ENCODE data around the gene SYNPR. TPM values are rescaled to one million over a fixed set of nuclear protein-coding genes. Genes with fewer than 3 reads are reported as not detected.

SYNPR gene
- total RNA-seq, 2 experiments from 2014 or later = not detected

DNA sequence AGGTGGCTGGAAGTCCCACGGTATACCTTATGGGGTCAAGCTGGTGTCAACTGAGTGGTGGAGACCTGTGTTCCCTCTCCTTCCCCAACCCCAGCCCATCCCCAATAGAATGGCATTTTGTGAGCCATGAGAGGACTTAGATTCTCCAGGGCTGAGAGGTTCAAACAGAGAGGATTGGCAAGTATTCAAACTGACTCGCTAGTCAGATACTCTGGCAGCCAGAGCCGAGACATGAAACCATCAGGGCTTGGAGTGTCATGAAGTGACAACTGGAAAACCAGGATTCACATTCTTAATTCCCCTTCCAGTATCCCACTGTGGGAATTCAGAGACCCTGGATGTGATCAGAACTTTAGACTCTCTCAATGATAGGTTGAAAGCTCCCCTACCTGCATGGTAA lies 215.0 kb downstream of the SYNPR start:
- Histone ChIP-seq H3K27ac (ENCODE audit: low read depth, low read length, poor library complexity, severe bottlenecking) (no peak overlapping the region), H3K36me3 (ENCODE audit: insufficient read depth, low read length) (no peaks in the 10 kb centered on the region), H3K79me2 (ENCODE audit: insufficient read depth, low read depth, low read length) (no peaks in the 10 kb centered on the region), H2AFZ (ENCODE audit: low read length) (no peak overlapping the region), H3K9me3 (ENCODE audit: low read length) (no peaks in the 10 kb centered on the region), H4K20me1 (ENCODE audit: insufficient read depth, low read length) (no peaks in the 10 kb centered on the region), H3K9me2 (ENCODE audit: insufficient read depth, low read length) (no peaks in the 10 kb centered on the region), H3K4me1 (ENCODE audit: insufficient read depth, low read length, poor library complexity, severe bottlenecking) (no peaks in the 10 kb centered on the region), H3K4me3 (ENCODE audit: low read depth, low read length, poor library complexity, severe bottlenecking) (no peak overlapping the region), H3K4me2 (ENCODE audit: low read length) (no peak overlapping the region)
- BruUV-seq (replicated peaks) = no TSS peak
- intact Hi-C loops (cut with micrococcal nuclease; ENCODE audit: unreplicated experiment) = no loop called here
- no peak for DNase-seq (ENCODE audit: low spot score)
- TF ChIP-seq, protein P1, sequence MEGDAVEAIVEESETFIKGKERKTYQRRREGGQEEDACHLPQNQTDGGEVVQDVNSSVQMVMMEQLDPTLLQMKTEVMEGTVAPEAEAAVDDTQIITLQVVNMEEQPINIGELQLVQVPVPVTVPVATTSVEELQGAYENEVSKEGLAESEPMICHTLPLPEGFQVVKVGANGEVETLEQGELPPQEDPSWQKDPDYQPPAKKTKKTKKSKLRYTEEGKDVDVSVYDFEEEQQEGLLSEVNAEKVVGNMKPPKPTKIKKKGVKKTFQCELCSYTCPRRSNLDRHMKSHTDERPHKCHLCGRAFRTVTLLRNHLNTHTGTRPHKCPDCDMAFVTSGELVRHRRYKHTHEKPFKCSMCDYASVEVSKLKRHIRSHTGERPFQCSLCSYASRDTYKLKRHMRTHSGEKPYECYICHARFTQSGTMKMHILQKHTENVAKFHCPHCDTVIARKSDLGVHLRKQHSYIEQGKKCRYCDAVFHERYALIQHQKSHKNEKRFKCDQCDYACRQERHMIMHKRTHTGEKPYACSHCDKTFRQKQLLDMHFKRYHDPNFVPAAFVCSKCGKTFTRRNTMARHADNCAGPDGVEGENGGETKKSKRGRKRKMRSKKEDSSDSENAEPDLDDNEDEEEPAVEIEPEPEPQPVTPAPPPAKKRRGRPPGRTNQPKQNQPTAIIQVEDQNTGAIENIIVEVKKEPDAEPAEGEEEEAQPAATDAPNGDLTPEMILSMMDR (conservative IDR thresholded peaks at IDR 0.05; ENCODE audit: low read length) = no peak
- no peak for TF ChIP-seq EZH2phosphoT487 (IDR thresholded peaks at IDR 0.05; ENCODE audit: borderline replicate concordance, low read depth, low read length)
- ChIA-PET CTCF (ENCODE audit: unreplicated experiment) (no interaction called here), POLR2A (interaction anchor here (1.4 kb wide), 1 partner anchor 9 kb away, joined by 5 read pairs; no protein-coding TSS in a partner anchor)

- no peaks in the 10 kb centered on the region for H3K9me3 ChIP-seq (ENCODE audit: low read length)
- intact Hi-C loops (cut with micrococcal nuclease; ENCODE audit: unreplicated experiment) = no loop called here
- no TSS peak for BruUV-seq (replicated peaks)
These were observed 216.5 kb downstream of the SYNPR start for GRCh38 chr3:63494646-63495045.

GRCh38 chr3:63497641-63498040 lies 219.5 kb downstream of the SYNPR start:
- Histone ChIP-seq H3K79me2 (ENCODE audit: insufficient read depth, low read depth, low read length) (no peaks in the 10 kb centered on the region), H3K9me3 (ENCODE audit: low read length) (no peaks in the 10 kb centered on the region), H4K20me1 (ENCODE audit: insufficient read depth, low read length) (no peaks in the 10 kb centered on the region), H3K27ac (ENCODE audit: low read depth, low read length, poor library complexity, severe bottlenecking) (no peak overlapping the region), H3K36me3 (ENCODE audit: insufficient read depth, low read length) (no peaks in the 10 kb centered on the region), H3K4me2 (ENCODE audit: low read length) (no peak overlapping the region), H2AFZ (ENCODE audit: low read length) (no peak overlapping the region), H3K9me2 (ENCODE audit: insufficient read depth, low read length) (no peaks in the 10 kb centered on the region), H3K4me3 (ENCODE audit: low read depth, low read length, poor library complexity, severe bottlenecking) (no peak overlapping the region), H3K4me1 (ENCODE audit: insufficient read depth, low read length, poor library complexity, severe bottlenecking) (no peaks in the 10 kb centered on the region)
- TF ChIP-seq EZH2phosphoT487 (IDR thresholded peaks at IDR 0.05; ENCODE audit: borderline replicate concordance, low read depth, low read length) = no peak
- TF ChIP-seq, protein P1 (conservative IDR thresholded peaks at IDR 0.05; ENCODE audit: low read length) = no peak
- intact Hi-C loops (cut with micrococcal nuclease; ENCODE audit: unreplicated experiment) = no loop called here
- no peak for DNase-seq (ENCODE audit: low spot score)
- ChIA-PET CTCF (ENCODE audit: unreplicated experiment) (no interaction called here), POLR2A (no interaction called here)
- BruUV-seq (replicated peaks) = no TSS peak

More at GRCh38 chr3:63494646-63495045, 216.5 kb downstream of the SYNPR start:
- Histone ChIP-seq H2AFZ (ENCODE audit: low read length) (no peak overlapping the region), H4K20me1 (ENCODE audit: insufficient read depth, low read length) (no peaks in the 10 kb centered on the region), H3K4me2 (ENCODE audit: low read length) (no peak overlapping the region), H3K4me1 (ENCODE audit: insufficient read depth, low read length, poor library complexity, severe bottlenecking) (no peaks in the 10 kb centered on the region), H3K4me3 (ENCODE audit: low read depth, low read length, poor library complexity, severe bottlenecking) (no peak overlapping the region), H3K79me2 (ENCODE audit: insufficient read depth, low read depth, low read length) (no peaks in the 10 kb centered on the region), H3K27ac (ENCODE audit: low read depth, low read length, poor library complexity, severe bottlenecking) (no peak overlapping the region), H3K9me2 (ENCODE audit: insufficient read depth, low read length) (no peaks in the 10 kb centered on the region), H3K36me3 (ENCODE audit: insufficient read depth, low read length) (no peaks in the 10 kb centered on the region)
- TF ChIP-seq, protein P1 (conservative IDR thresholded peaks at IDR 0.05; ENCODE audit: low read length) = no peak
- no peak for TF ChIP-seq EZH2phosphoT487 (IDR thresholded peaks at IDR 0.05; ENCODE audit: borderline replicate concordance, low read depth, low read length)
- ChIA-PET CTCF (ENCODE audit: unreplicated experiment) (no interaction called here), POLR2A (interaction anchor here (0.7 kb wide), 1 partner anchor 14 kb away, joined by 3 read pairs; no protein-coding TSS in a partner anchor)
- no peak for DNase-seq (ENCODE audit: low spot score)

Measured in OCI-LY7 (cell line).